CD14-positive monocyte (primary cell): ENCODE results near the gene PRPF18. TPM values are rescaled to one million over a fixed set of nuclear protein-coding genes. Genes with fewer than 3 reads are reported as not detected.

Experiments used
- DNase-seq, 3 donors: peaks; one replicate each; pipeline ENCODE4 v3.0.0-alpha.2; 2011 to 2022
- H2AFZ ChIP-seq: 2 replicates; pipeline ENCODE4 v1.6.0; 2012; ENCODE audit warnings: mild to moderate bottlenecking, low read depth, low read length, inconsistent platforms; ENCODE audit not compliant: insufficient read depth, poor library complexity, severe bottlenecking
- H3K27ac ChIP-seq, 2 donors: 1 replicate in 1 of 2; 2 replicates in 1 of 2; pipeline ENCODE4 v1.5.1; 2012 to 2013; ENCODE audit warnings: low read length in 2 of 2, control low read depth in 1 of 2, inconsistent platforms in 1 of 2, low read depth in 1 of 2, mild to moderate bottlenecking in 1 of 2
- H3K27me3 ChIP-seq, 2 donors: one replicate each; pipeline versions ENCODE4 v1.6.0 to v1.6.1; 2011 to 2013; ENCODE audit warnings: low read length in 2 of 2; ENCODE audit not compliant: control insufficient read depth in 2 of 2, insufficient read depth in 2 of 2
- H3K36me3 ChIP-seq, 2 donors: replicated peaks in 1 of 2; 1 replicate in 1 of 2; 2 replicates in 1 of 2; pipeline versions ENCODE4 v1.5.1 to v1.6.1; 2012 to 2013; ENCODE audit warnings: low read length in 2 of 2, control low read depth in 1 of 2, inconsistent platforms in 1 of 2, mild to moderate bottlenecking in 1 of 2; ENCODE audit not compliant: insufficient read depth in 2 of 2, control insufficient read depth in 1 of 2
- H3K4me1 ChIP-seq, 2 donors: 1 replicate in 1 of 2; 2 replicates in 1 of 2; pipeline versions ENCODE4 v1.5.1 to v1.6.1; 2012 to 2013; ENCODE audit warnings: low read length in 2 of 2, control low read depth in 1 of 2, inconsistent platforms in 1 of 2, mild to moderate bottlenecking in 1 of 2, moderate library complexity in 1 of 2; ENCODE audit not compliant: insufficient read depth in 2 of 2, control insufficient read depth in 1 of 2
- H3K4me2 ChIP-seq: replicated peaks from 2 replicates; pipeline ENCODE3; 2012; ENCODE audit warnings: low read length, moderate library complexity, mild to moderate bottlenecking; ENCODE audit not compliant: poor library complexity, severe bottlenecking; ENCODE audit errors: extremely low read depth
- H3K4me3 ChIP-seq, 3 experiments: fragments of 200-600 bp in 1 of 3; sonication (generic) in 1 of 3; replicated peaks in 1 of 3; 1 replicate in 2 of 3; 2 replicates in 1 of 3; pipeline ENCODE4 v1.5.1; 2011 to 2013; ENCODE audit warnings: low read length in 3 of 3, mild to moderate bottlenecking in 3 of 3, control low read depth in 2 of 3, low read depth in 2 of 3, inconsistent platforms in 1 of 3, moderate library complexity in 1 of 3
- H3K79me2 ChIP-seq: 2 replicates; pipeline ENCODE4 v1.6.0; 2012; ENCODE audit warnings: mild to moderate bottlenecking, control low read depth, inconsistent platforms, low read length, moderate library complexity; ENCODE audit not compliant: insufficient read depth
- H3K9ac ChIP-seq: 2 replicates; pipeline ENCODE4 v1.6.0; 2017; ENCODE audit warnings: low read length, mild to moderate bottlenecking; ENCODE audit not compliant: insufficient read depth, poor library complexity, severe bottlenecking
- H3K9me3 ChIP-seq, 2 donors: replicated peaks in 1 of 2; 1 replicate in 1 of 2; 2 replicates in 1 of 2; pipeline versions ENCODE4 v1.5.1 to v1.6.1; 2012 to 2013; ENCODE audit warnings: low read length in 2 of 2, control low read depth in 1 of 2; ENCODE audit not compliant: control insufficient read depth in 1 of 2, insufficient read depth in 1 of 2
- H4K20me1 ChIP-seq: 2 replicates; pipeline ENCODE4 v1.6.0; 2012; ENCODE audit warnings: mild to moderate bottlenecking, low read length, control low read depth, moderate library complexity; ENCODE audit not compliant: insufficient read depth
- H3K27ac Mint-ChIP-seq, 7 donors: one replicate each; pipeline ENCODE4 v1.8.0; 2020; ENCODE audit warnings: mild to moderate bottlenecking in 7 of 7, mixed read lengths in 7 of 7, moderate library complexity in 6 of 7, inconsistent platforms in 2 of 7
- H3K27me3 Mint-ChIP-seq, 3 donors: one replicate each; pipeline ENCODE4 v1.8.0; 2021 to 2022; ENCODE audit warnings: low read depth in 3 of 3, mild to moderate bottlenecking in 3 of 3, mixed read lengths in 3 of 3, moderate library complexity in 3 of 3, inconsistent platforms in 1 of 3
- H3K36me3 Mint-ChIP-seq, 2 donors: one replicate each; pipeline ENCODE4 v1.8.0; 2020; ENCODE audit warnings: mixed read lengths in 2 of 2, inconsistent platforms in 1 of 2, mild to moderate bottlenecking in 1 of 2
- H3K4me1 Mint-ChIP-seq: one replicate; pipeline ENCODE4 v1.8.0; 2020; ENCODE audit warnings: mild to moderate bottlenecking, mixed read lengths
- H3K4me3 Mint-ChIP-seq, 2 donors: one replicate each; pipeline ENCODE4 v1.8.0; 2020; ENCODE audit warnings: mild to moderate bottlenecking in 2 of 2, mixed read lengths in 2 of 2, moderate library complexity in 1 of 2
- H3K9me3 Mint-ChIP-seq, 7 donors: one replicate each; pipeline ENCODE4 v1.8.0; 2020 to 2022; ENCODE audit warnings: mixed read lengths in 7 of 7, mild to moderate bottlenecking in 6 of 7, moderate library complexity in 6 of 7, inconsistent platforms in 2 of 7
- CTCF ChIP-seq: fragments of 200-600 bp; IDR thresholded peaks from one replicate; pipeline ENCODE4 v1.8.0; 2022; ENCODE audit warnings: antibody characterized with exemption, mild to moderate bottlenecking
- WGBS: methylation state at CpG from one replicate; pipeline ENCODE4 v1.1.5; 2013; ENCODE audit warnings: missing lambda C conversion rate; ENCODE audit not compliant: insufficient coverage; 5-methylcytosine and 5-hydroxymethylcytosine counted together
- intact Hi-C, 2 donors: fragments of 100-400 bp; cut with micrococcal nuclease; formaldehyde crosslinking; loops; one replicate each; pipeline versions ENCODE4 v1.15.0 to v1.15.1; 2023
- polyA plus RNA-seq, 3 donors: library from polyadenylated mRNA; depleted of rRNA in 1 of 3; unstranded in 2 of 3; stranded (reverse) in 1 of 3; fragments of 300-500 nt in 2 of 3; fragments of >200 nt in 1 of 3; fragmentation: Illumina TruSeq in 2 of 3; gene quantifications; 1 replicate in 2 of 3; 2 replicates in 1 of 3; pipeline ENCODE4 v1.2.3, GENCODE V29; 2012 to 2021

PRPF18 gene
- polyA plus RNA-seq, 3 donors: 13.8 to 31.4 (median 26.8) TPM

- Histone ChIP-seq H2AFZ (no peak overlapping the region), H3K27ac (no peak overlapping the region), H3K4me2 (no peak overlapping the region), H3K27me3 (no peaks in the 10 kb centered on the region), H3K9me3 (no peaks in the 10 kb centered on the region), H3K4me1 (peaks cover 6 to 8% of the 10 kb centered on the region in 2 donors), H3K9ac (no peak overlapping the region), H3K4me3 (no peak overlapping the region), H4K20me1 (no peaks in the 10 kb centered on the region), H3K36me3 (no peaks in the 10 kb centered on the region), H3K79me2 (no peaks in the 10 kb centered on the region)
- H3K27me3 Mint-ChIP-seq: peaks cover 0 to 2% (median 2%) of the 10 kb centered on the region in 3 donors
- DNase-seq: no peak
- intact Hi-C loops: no loop called here
- TF ChIP-seq CTCF: no peak
- peaks cover 2 to 13% (median 8%) of the 10 kb centered on the region in 7 donors for H3K9me3 Mint-ChIP-seq
- H3K4me3 Mint-ChIP-seq: no peak overlapping the region
- H3K27ac Mint-ChIP-seq: no peak overlapping the region
- H3K36me3 Mint-ChIP-seq: peaks cover 0 to 2% of the 10 kb centered on the region in 2 donors
- H3K4me1 Mint-ChIP-seq: peaks cover 12% of the 10 kb centered on the region
Measured at GRCh38 chr10:13560597-13560996, 26.2 kb upstream of the PRPF18 start.

GRCh38 chr10:13563481-13564445 is 23.0 kb upstream of the PRPF18 start:
- peaks cover 0 to 2% (median 2%) of the 10 kb centered on the region in 3 donors for H3K27me3 Mint-ChIP-seq
- Histone ChIP-seq H3K4me3 (no peak overlapping the region), H4K20me1 (no peaks in the 10 kb centered on the region), H3K36me3 (no peaks in the 10 kb centered on the region), H2AFZ (no peak overlapping the region), H3K4me1 (peaks cover 18 to 20% of the 10 kb centered on the region in 2 donors), H3K79me2 (no peaks in the 10 kb centered on the region), H3K4me2 (no peak overlapping the region), H3K9ac (no peak overlapping the region), H3K27me3 (no peaks in the 10 kb centered on the region), H3K27ac (no peak overlapping the region), H3K9me3 (no peaks in the 10 kb centered on the region)
- H3K9me3 Mint-ChIP-seq: peaks cover 0 to 15% (median 5%) of the 10 kb centered on the region in 7 donors
- no peak for TF ChIP-seq CTCF
- H3K36me3 Mint-ChIP-seq: peaks cover 0 to 2% of the 10 kb centered on the region in 2 donors
- 99% methylated on average over 9 of the region's 11 CpGs for WGBS
- no peak for DNase-seq
- intact Hi-C loops: no loop called here
- H3K27ac Mint-ChIP-seq: no peak overlapping the region
- H3K4me3 Mint-ChIP-seq: no peak overlapping the region
- H3K4me1 Mint-ChIP-seq: peaks cover 20% of the 10 kb centered on the region
